Stomach smooth muscle (tissue), 2 donors: ENCODE data around the gene PPL.
A peak's percentile ranks its signal among the peaks of the same experiment; 100 is the strongest.

Experiments
- H3K27ac ChIP-seq: one replicate; pipeline ENCODE4 v1.7.0; 2013; ENCODE audit warnings: mild to moderate bottlenecking, low read length, inconsistent platforms
- H3K27me3 ChIP-seq, 2 donors: one replicate each; pipeline ENCODE4 v1.7.0; 2013; ENCODE audit warnings: low read length in 2 of 2; ENCODE audit not compliant: insufficient read depth in 2 of 2, control insufficient read depth in 1 of 2
- H3K36me3 ChIP-seq, 2 donors: one replicate each; pipeline ENCODE4 v1.7.0; 2013; ENCODE audit warnings: low read length in 2 of 2; ENCODE audit not compliant: control insufficient read depth in 2 of 2, insufficient read depth in 2 of 2
- H3K4me1 ChIP-seq: one replicate; pipeline ENCODE4 v1.7.0; 2013; ENCODE audit warnings: low read length; ENCODE audit not compliant: control insufficient read depth, insufficient read depth
- H3K4me3 ChIP-seq, 2 donors: one replicate each; pipeline ENCODE4 v1.7.0; 2013; ENCODE audit warnings: low read length in 2 of 2
- H3K9ac ChIP-seq, 2 donors: one replicate each; pipeline ENCODE4 v1.7.0; 2013; ENCODE audit warnings: low read length in 2 of 2, mild to moderate bottlenecking in 1 of 2
- H3K9me3 ChIP-seq, 2 donors: one replicate each; pipeline ENCODE4 v1.7.0; 2013; ENCODE audit warnings: low read length in 2 of 2; ENCODE audit not compliant: control insufficient read depth in 2 of 2
- donor health status: healthy.
- donor health status: Pancreatic carcinoma.

PPL gene

GRCh38 chr16:4859190-4859899 is 77.6 kb downstream of the PPL start:
- no peak overlapping the region for H3K27ac ChIP-seq
- H3K9me3 ChIP-seq: no peaks in the 10 kb centered on the region
- H3K27me3 ChIP-seq: no peaks in the 10 kb centered on the region
- H3K4me3 ChIP-seq: no peak overlapping the region
- peaks cover 54 to 58% of the 10 kb centered on the region in 2 donors for H3K36me3 ChIP-seq
- no peak overlapping the region for H3K9ac ChIP-seq
- H3K4me1 ChIP-seq: no peaks in the 10 kb centered on the region

GRCh38 chr16:4855804-4856203 is 81.1 kb downstream of the PPL start:
- Histone ChIP-seq H3K36me3 (peaks cover 43 to 45% of the 10 kb centered on the region in 2 donors), H3K27me3 (no peaks in the 10 kb centered on the region), H3K4me1 (peaks cover 2% of the 10 kb centered on the region)

GRCh38 chr16:4855371-4855770 is 81.6 kb downstream of the PPL start:
- no peak overlapping the region for H3K27ac ChIP-seq
- H3K9me3 ChIP-seq: no peaks in the 10 kb centered on the region
- no peaks in the 10 kb centered on the region for H3K27me3 ChIP-seq
- no peak overlapping the region for H3K9ac ChIP-seq
- peaks cover 2% of the 10 kb centered on the region for H3K4me1 ChIP-seq
- peaks cover 39 to 41% of the 10 kb centered on the region in 2 donors for H3K36me3 ChIP-seq
- H3K4me3 ChIP-seq: no peak overlapping the region

More at GRCh38 chr16:4855804-4856203, 81.1 kb downstream of the PPL start:
- Histone ChIP-seq H3K4me3 (no peak overlapping the region), H3K9me3 (no peaks in the 10 kb centered on the region), H3K27ac (no peak overlapping the region), H3K9ac (no peak overlapping the region)

DNA sequence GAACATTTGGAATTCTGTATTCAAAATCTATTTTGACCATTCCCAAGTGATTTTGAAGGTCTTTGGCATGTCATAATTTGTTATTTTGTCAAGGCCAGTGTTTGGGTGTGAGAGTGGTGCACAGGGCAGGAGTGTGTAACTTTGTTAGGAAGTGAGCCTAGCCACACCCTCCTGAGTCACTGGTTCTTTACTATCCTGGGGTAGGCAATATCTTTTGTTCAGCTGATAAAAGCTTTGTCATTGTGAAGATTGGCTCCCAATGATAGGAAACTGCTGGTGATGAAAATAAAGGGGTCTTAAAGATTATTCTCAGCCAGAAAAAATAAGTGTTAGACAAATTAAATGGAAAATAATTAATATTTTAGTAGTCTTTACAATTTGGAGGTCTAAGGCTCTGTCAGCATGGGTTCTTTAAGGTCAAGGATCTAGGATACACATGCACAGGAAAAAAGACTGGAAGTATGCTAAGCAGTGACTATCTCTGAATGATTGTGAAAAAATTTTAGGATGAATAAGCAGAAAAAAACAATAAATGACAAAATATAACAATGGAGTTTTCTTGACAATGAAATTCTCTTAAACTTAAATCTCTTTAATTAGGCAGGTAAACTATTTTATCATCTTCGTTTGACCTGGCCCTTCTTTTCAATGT is 84.6 kb downstream of the PPL start:
- Histone ChIP-seq H3K27me3 (no peaks in the 10 kb centered on the region), H3K4me1 (peaks cover 16% of the 10 kb centered on the region), H3K36me3 (peaks cover 12 to 15% of the 10 kb centered on the region in 2 donors), H3K27ac (no peak overlapping the region), H3K9ac (no peak overlapping the region), H3K4me3 (no peak overlapping the region), H3K9me3 (no peaks in the 10 kb centered on the region)

GRCh38 chr16:4850211-4850610 is 86.7 kb downstream of the PPL start:
- Histone ChIP-seq H3K4me1 (peaks cover 26% of the 10 kb centered on the region), H3K27me3 (no peaks in the 10 kb centered on the region), H3K4me3 (no peak overlapping the region), H3K36me3 (peaks cover 4 to 7% of the 10 kb centered on the region in 2 donors), H3K9ac (peak overlapping the region in 1 of 2 donors; percentile 33), H3K27ac (no peak overlapping the region), H3K9me3 (no peaks in the 10 kb centered on the region)

GRCh38 chr16:4847774-4848587 is 89.0 kb downstream of the PPL start:
- H3K27me3 ChIP-seq: no peaks in the 10 kb centered on the region
- peak overlapping the region; percentile 87 to 96 for H3K4me3 ChIP-seq
- peak overlapping the region; percentile 92 for H3K27ac ChIP-seq
- no peaks in the 10 kb centered on the region for H3K9me3 ChIP-seq
- H3K4me1 ChIP-seq: peaks cover 26% of the 10 kb centered on the region
- H3K36me3 ChIP-seq: peaks cover 12 to 13% of the 10 kb centered on the region in 2 donors
- H3K9ac ChIP-seq: peak overlapping the region; percentile 78 to 83

GRCh38 chr16:4846901-4847773 is 89.8 kb downstream of the PPL start, which contains the start of the genes GLYR1 and UBN1:
GLYR1 (minus strand) TSS chr16:4847288; CDS start chr16:4847265, 23 bp downstream.
UBN1 (plus strand) TSS chr16:4847481; CDS start chr16:4852918, 5,437 bp downstream.
- H3K4me3 ChIP-seq: peak within 1 kb of the TSS; percentile 87 to 96
- peaks cover 26% of the 10 kb centered on the region for H3K4me1 ChIP-seq
- H3K27ac ChIP-seq: peak within 1 kb of the TSS; percentile 92
- H3K9ac ChIP-seq: peak within 1 kb of the TSS; percentile 84 to 93
- H3K9me3 ChIP-seq: no peaks in the 10 kb centered on the region
- no peaks in the 10 kb centered on the region for H3K27me3 ChIP-seq
- H3K36me3 ChIP-seq: peaks cover 18% of the 10 kb centered on the region in 2 donors

GRCh38 chr16:4846503-4846900 is 90.4 kb downstream of the PPL start:
- peak overlapping the region; percentile 92 for H3K27ac ChIP-seq
- peaks cover 22% of the 10 kb centered on the region in 2 donors for H3K36me3 ChIP-seq
- H3K9me3 ChIP-seq: no peaks in the 10 kb centered on the region
- H3K27me3 ChIP-seq: no peaks in the 10 kb centered on the region
- H3K4me3 ChIP-seq: peak overlapping the region; percentile 85 to 87
- H3K4me1 ChIP-seq: peaks cover 25% of the 10 kb centered on the region
- H3K9ac ChIP-seq: peak overlapping the region; percentile 84 to 93

GRCh38 chr16:4840984-4841383 is 96.0 kb downstream of the PPL start:
- no peaks in the 10 kb centered on the region for H3K9me3 ChIP-seq
- no peak overlapping the region for H3K9ac ChIP-seq
- no peak overlapping the region for H3K27ac ChIP-seq
- no peak overlapping the region for H3K4me3 ChIP-seq
- H3K4me1 ChIP-seq: peaks cover 2% of the 10 kb centered on the region
- H3K36me3 ChIP-seq: peaks cover 49 to 65% of the 10 kb centered on the region in 2 donors
- H3K27me3 ChIP-seq: no peaks in the 10 kb centered on the region

DNA sequence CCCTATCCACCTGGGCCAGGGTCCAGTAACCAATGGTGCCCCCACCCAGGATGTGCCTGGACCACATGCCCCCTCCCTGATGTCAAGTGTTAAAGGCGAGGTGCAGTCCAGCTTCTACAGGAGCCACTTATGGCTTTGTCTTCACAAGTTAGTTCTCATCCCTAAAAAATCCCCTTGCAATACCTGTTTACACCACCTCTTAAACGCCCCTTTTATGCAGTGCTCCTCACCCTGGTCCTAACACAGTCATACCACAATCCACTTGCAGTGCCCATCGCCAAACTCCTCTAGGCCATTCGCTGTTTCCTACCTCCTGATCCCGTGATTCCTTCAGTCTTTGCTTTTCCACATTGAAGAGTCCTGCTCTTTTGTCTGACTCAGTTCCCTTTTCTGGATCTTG is 97.0 kb downstream of the PPL start:
- no peak overlapping the region for H3K9ac ChIP-seq
- H3K27ac ChIP-seq: no peak overlapping the region
- H3K27me3 ChIP-seq: no peaks in the 10 kb centered on the region
- no peaks in the 10 kb centered on the region for H3K9me3 ChIP-seq
- H3K36me3 ChIP-seq: peaks cover 50 to 66% of the 10 kb centered on the region in 2 donors
- H3K4me3 ChIP-seq: no peak overlapping the region
- no peaks in the 10 kb centered on the region for H3K4me1 ChIP-seq
